ENCODE results near the gene TMEM132D.

The TMEM132D gene

GRCh38 chr12:129127211-129127610 is 776.6 kb downstream of the TMEM132D start:
- H3K36me3 ChIP-seq (ENCODE audit: insufficient read depth, low read length) = no peaks in the 10 kb centered on the region
- H3K27ac ChIP-seq (ENCODE audit: low read depth, low read length) = no peak overlapping the region
- no peaks in the 10 kb centered on the region for H3K79me2 ChIP-seq (ENCODE audit: control insufficient read depth, insufficient read depth, low read length, unreplicated experiment)
- H3K4me3 ChIP-seq (ENCODE audit: low read depth, low read length) = no peak overlapping the region
- no peaks in the 10 kb centered on the region for H3K27me3 ChIP-seq (ENCODE audit: insufficient read depth, low read length)
- no peaks in the 10 kb centered on the region for H3K4me1 ChIP-seq (ENCODE audit: control insufficient read depth, insufficient read depth, low read length, unreplicated experiment)
- no peak overlapping the region for H2AFZ ChIP-seq (ENCODE audit: low read length, unreplicated experiment)

GRCh38 chr12:129119537-129119936 is 784.3 kb downstream of the TMEM132D start:
- Histone ChIP-seq H3K4me3 (ENCODE audit: low read depth, low read length) (no peak overlapping the region), H3K27me3 (ENCODE audit: insufficient read depth, low read length) (no peaks in the 10 kb centered on the region), H3K27ac (ENCODE audit: low read depth, low read length) (no peak overlapping the region), H3K36me3 (ENCODE audit: insufficient read depth, low read length) (no peaks in the 10 kb centered on the region), H3K4me1 (ENCODE audit: control insufficient read depth, insufficient read depth, low read length, unreplicated experiment) (no peaks in the 10 kb centered on the region), H3K79me2 (ENCODE audit: control insufficient read depth, insufficient read depth, low read length, unreplicated experiment) (no peaks in the 10 kb centered on the region), H2AFZ (ENCODE audit: low read length, unreplicated experiment) (no peak overlapping the region)

GRCh38 chr12:129115558-129115957 is 788.3 kb downstream of the TMEM132D start:
- Histone ChIP-seq H3K36me3 (ENCODE audit: insufficient read depth, low read length) (no peaks in the 10 kb centered on the region), H3K4me1 (ENCODE audit: control insufficient read depth, insufficient read depth, low read length, unreplicated experiment) (no peaks in the 10 kb centered on the region), H2AFZ (ENCODE audit: low read length, unreplicated experiment) (no peak overlapping the region), H3K79me2 (ENCODE audit: control insufficient read depth, insufficient read depth, low read length, unreplicated experiment) (no peaks in the 10 kb centered on the region), H3K27me3 (ENCODE audit: insufficient read depth, low read length) (no peaks in the 10 kb centered on the region), H3K27ac (ENCODE audit: low read depth, low read length) (no peak overlapping the region), H3K4me3 (ENCODE audit: low read depth, low read length) (no peak overlapping the region)

GRCh38 chr12:129110575-129110974 is 793.2 kb downstream of the TMEM132D start:
- Histone ChIP-seq H3K4me3 (ENCODE audit: low read depth, low read length) (no peak overlapping the region), H3K79me2 (ENCODE audit: control insufficient read depth, insufficient read depth, low read length, unreplicated experiment) (no peaks in the 10 kb centered on the region), H3K4me1 (ENCODE audit: control insufficient read depth, insufficient read depth, low read length, unreplicated experiment) (no peaks in the 10 kb centered on the region), H3K27me3 (ENCODE audit: insufficient read depth, low read length) (no peaks in the 10 kb centered on the region), H2AFZ (ENCODE audit: low read length, unreplicated experiment) (no peak overlapping the region), H3K27ac (ENCODE audit: low read depth, low read length) (no peak overlapping the region), H3K36me3 (ENCODE audit: insufficient read depth, low read length) (no peaks in the 10 kb centered on the region)

GRCh38 chr12:129109174-129110001 is 794.4 kb downstream of the TMEM132D start:
- Histone ChIP-seq H3K79me2 (ENCODE audit: control insufficient read depth, insufficient read depth, low read length, unreplicated experiment) (no peaks in the 10 kb centered on the region), H3K4me1 (ENCODE audit: control insufficient read depth, insufficient read depth, low read length, unreplicated experiment) (no peaks in the 10 kb centered on the region), H3K4me3 (ENCODE audit: low read depth, low read length) (no peak overlapping the region)

GRCh38 chr12:129106772-129107171 is 797.1 kb downstream of the TMEM132D start:
- Histone ChIP-seq H3K36me3 (ENCODE audit: insufficient read depth, low read length) (no peaks in the 10 kb centered on the region), H3K4me3 (ENCODE audit: low read depth, low read length) (no peak overlapping the region), H2AFZ (ENCODE audit: low read length, unreplicated experiment) (no peak overlapping the region), H3K27ac (ENCODE audit: low read depth, low read length) (no peak overlapping the region), H3K4me1 (ENCODE audit: control insufficient read depth, insufficient read depth, low read length, unreplicated experiment) (no peaks in the 10 kb centered on the region), H3K27me3 (ENCODE audit: insufficient read depth, low read length) (no peaks in the 10 kb centered on the region), H3K79me2 (ENCODE audit: control insufficient read depth, insufficient read depth, low read length, unreplicated experiment) (no peaks in the 10 kb centered on the region)

More at GRCh38 chr12:129109174-129110001, 794.4 kb downstream of the TMEM132D start:
- no peaks in the 10 kb centered on the region for H3K36me3 ChIP-seq (ENCODE audit: insufficient read depth, low read length)
- H3K27me3 ChIP-seq (ENCODE audit: insufficient read depth, low read length) = no peaks in the 10 kb centered on the region
- H2AFZ ChIP-seq (ENCODE audit: low read length, unreplicated experiment) = no peak overlapping the region
- no peak overlapping the region for H3K27ac ChIP-seq (ENCODE audit: low read depth, low read length)

GRCh38 chr12:129103231-129103630 is 800.6 kb downstream of the TMEM132D start:
- Histone ChIP-seq H3K27me3 (ENCODE audit: insufficient read depth, low read length) (no peaks in the 10 kb centered on the region), H3K4me3 (ENCODE audit: low read depth, low read length) (no peak overlapping the region), H3K79me2 (ENCODE audit: control insufficient read depth, insufficient read depth, low read length, unreplicated experiment) (no peaks in the 10 kb centered on the region), H2AFZ (ENCODE audit: low read length, unreplicated experiment) (no peak overlapping the region), H3K27ac (ENCODE audit: low read depth, low read length) (no peak overlapping the region), H3K4me1 (ENCODE audit: control insufficient read depth, insufficient read depth, low read length, unreplicated experiment) (no peaks in the 10 kb centered on the region), H3K36me3 (ENCODE audit: insufficient read depth, low read length) (no peaks in the 10 kb centered on the region)

- H3K27ac ChIP-seq (ENCODE audit: low read depth, low read length) = no peak overlapping the region
- H3K36me3 ChIP-seq (ENCODE audit: insufficient read depth, low read length) = no peaks in the 10 kb centered on the region
- no peaks in the 10 kb centered on the region for H3K79me2 ChIP-seq (ENCODE audit: control insufficient read depth, insufficient read depth, low read length, unreplicated experiment)
- H3K4me1 ChIP-seq (ENCODE audit: control insufficient read depth, insufficient read depth, low read length, unreplicated experiment) = no peaks in the 10 kb centered on the region
- H2AFZ ChIP-seq (ENCODE audit: low read length, unreplicated experiment) = no peak overlapping the region
- H3K4me3 ChIP-seq (ENCODE audit: low read depth, low read length) = no peak overlapping the region
- H3K27me3 ChIP-seq (ENCODE audit: insufficient read depth, low read length) = no peaks in the 10 kb centered on the region
Measured at GRCh38 chr12:129102233-129102632, 801.6 kb downstream of the TMEM132D start.

GRCh38 chr12:129101816-129102215 is 802.0 kb downstream of the TMEM132D start:
- H3K36me3 ChIP-seq (ENCODE audit: insufficient read depth, low read length) = no peaks in the 10 kb centered on the region
- no peaks in the 10 kb centered on the region for H3K79me2 ChIP-seq (ENCODE audit: control insufficient read depth, insufficient read depth, low read length, unreplicated experiment)
- no peak overlapping the region for H3K4me3 ChIP-seq (ENCODE audit: low read depth, low read length)
- H3K27me3 ChIP-seq (ENCODE audit: insufficient read depth, low read length) = no peaks in the 10 kb centered on the region
- no peaks in the 10 kb centered on the region for H3K4me1 ChIP-seq (ENCODE audit: control insufficient read depth, insufficient read depth, low read length, unreplicated experiment)
- H2AFZ ChIP-seq (ENCODE audit: low read length, unreplicated experiment) = no peak overlapping the region
- no peak overlapping the region for H3K27ac ChIP-seq (ENCODE audit: low read depth, low read length)

- H2AFZ ChIP-seq (ENCODE audit: low read length, unreplicated experiment) = no peak overlapping the region
- H3K4me3 ChIP-seq (ENCODE audit: low read depth, low read length) = no peak overlapping the region
- H3K27ac ChIP-seq (ENCODE audit: low read depth, low read length) = no peak overlapping the region
- no peaks in the 10 kb centered on the region for H3K36me3 ChIP-seq (ENCODE audit: insufficient read depth, low read length)
- no peaks in the 10 kb centered on the region for H3K79me2 ChIP-seq (ENCODE audit: control insufficient read depth, insufficient read depth, low read length, unreplicated experiment)
- H3K4me1 ChIP-seq (ENCODE audit: control insufficient read depth, insufficient read depth, low read length, unreplicated experiment) = no peaks in the 10 kb centered on the region
- H3K27me3 ChIP-seq (ENCODE audit: insufficient read depth, low read length) = no peaks in the 10 kb centered on the region
Measured at GRCh38 chr12:129101404-129101803, 802.4 kb downstream of the TMEM132D start.

- H3K4me3 ChIP-seq (ENCODE audit: low read depth, low read length) = no peak overlapping the region
- no peaks in the 10 kb centered on the region for H3K4me1 ChIP-seq (ENCODE audit: control insufficient read depth, insufficient read depth, low read length, unreplicated experiment)
- H3K27ac ChIP-seq (ENCODE audit: low read depth, low read length) = no peak overlapping the region
Measured at GRCh38 chr12:129097451-129097850, 806.4 kb downstream of the TMEM132D start.

More at GRCh38 chr12:129097451-129097850, 806.4 kb downstream of the TMEM132D start:
- no peaks in the 10 kb centered on the region for H3K36me3 ChIP-seq (ENCODE audit: insufficient read depth, low read length)
- no peaks in the 10 kb centered on the region for H3K27me3 ChIP-seq (ENCODE audit: insufficient read depth, low read length)
- H3K79me2 ChIP-seq (ENCODE audit: control insufficient read depth, insufficient read depth, low read length, unreplicated experiment) = no peaks in the 10 kb centered on the region
- H2AFZ ChIP-seq (ENCODE audit: low read length, unreplicated experiment) = no peak overlapping the region

Data from ACC112 (cell line).